GM08714 (cell line): ENCODE measurements around the gene CPED1.
"Not testable (repeated sequence)": the region's sequence is repeated elsewhere in the genome, so short reads cannot be mapped to it uniquely, and the experiment has no call there.

Experiments
- H3K4me3 ChIP-seq: fragments of 200-500 bp; sonication (Bioruptor generic); 2 replicates; pipeline ENCODE4 v1.5.1; 2014; ENCODE audit warnings: mild to moderate bottlenecking, low read length, inconsistent platforms
- ZNF274 ChIP-seq: IDR thresholded peaks from 2 replicates; pipeline ENCODE4 v1.6.1; 2012; ENCODE audit warnings: mild to moderate bottlenecking, low read depth, low read length

The CPED1 gene

GRCh38 chr7:121061677-121062582 lies 73.4 kb downstream of the CPED1 start:
- no peak overlapping the region for H3K4me3 ChIP-seq
- no peak for TF ChIP-seq ZNF274

DNA sequence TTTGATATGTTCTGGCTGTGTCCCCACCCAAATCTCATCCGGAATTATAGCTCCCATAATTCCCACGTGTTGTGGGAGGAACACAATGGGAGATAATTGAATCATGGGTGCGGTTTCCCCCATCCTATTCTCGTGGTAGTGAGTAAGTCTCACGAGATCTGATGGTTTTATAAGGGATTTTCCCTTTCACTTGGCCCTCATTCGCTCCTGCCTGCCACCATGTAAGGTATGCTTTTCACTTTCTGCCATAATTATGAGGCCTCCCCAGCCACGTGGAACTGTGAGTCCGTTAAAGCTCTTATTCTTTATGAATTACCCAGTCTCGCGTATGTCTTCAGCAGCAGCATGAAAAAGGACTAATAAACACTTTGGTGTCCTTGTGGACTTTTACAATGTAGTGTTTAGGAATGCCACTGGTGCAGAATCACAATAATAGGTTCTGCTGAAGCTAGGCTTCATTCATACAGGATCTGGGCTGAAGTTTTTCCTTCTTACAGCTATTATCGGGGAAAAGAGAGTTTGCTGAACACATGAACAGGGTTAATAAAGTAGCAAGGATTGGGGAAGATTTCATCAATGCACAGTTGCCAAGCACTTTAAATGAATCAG lies 74.3 kb downstream of the CPED1 start:
- TF ChIP-seq ZNF274 = no peak
- H3K4me3 ChIP-seq = no peak overlapping the region

DNA sequence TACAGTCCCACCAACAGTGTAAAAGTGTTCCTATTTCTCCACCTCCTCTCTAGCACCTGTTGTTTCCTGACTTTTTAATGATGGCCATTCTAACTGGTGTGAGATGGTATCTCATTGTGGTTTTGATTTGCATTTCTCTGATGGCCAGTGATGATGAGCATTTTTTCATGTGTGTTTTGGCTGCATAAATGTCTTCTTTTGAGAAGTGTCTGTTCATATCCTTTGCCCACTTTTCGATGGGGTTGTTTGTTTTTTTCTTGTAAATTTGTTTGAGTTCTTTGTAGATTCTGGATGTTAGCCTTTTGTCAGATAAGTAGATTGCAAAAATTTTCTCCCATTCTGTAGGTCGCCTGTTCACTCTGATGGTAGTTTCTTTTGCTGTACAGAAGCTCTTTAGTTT lies 79.2 kb downstream of the CPED1 start:
- not testable (repeated sequence) for H3K4me3 ChIP-seq

GRCh38 chr7:121069346-121070100 lies 81.0 kb downstream of the CPED1 start:
- H3K4me3 ChIP-seq = no peak overlapping the region
- no peak for TF ChIP-seq ZNF274

GRCh38 chr7:121071132-121071531 lies 82.6 kb downstream of the CPED1 start:
- TF ChIP-seq ZNF274 = no peak
- H3K4me3 ChIP-seq = no peak overlapping the region

- no peak overlapping the region for H3K4me3 ChIP-seq
- no peak for TF ChIP-seq ZNF274
These were observed 83.2 kb downstream of the CPED1 start for GRCh38 chr7:121071662-121072061.

DNA sequence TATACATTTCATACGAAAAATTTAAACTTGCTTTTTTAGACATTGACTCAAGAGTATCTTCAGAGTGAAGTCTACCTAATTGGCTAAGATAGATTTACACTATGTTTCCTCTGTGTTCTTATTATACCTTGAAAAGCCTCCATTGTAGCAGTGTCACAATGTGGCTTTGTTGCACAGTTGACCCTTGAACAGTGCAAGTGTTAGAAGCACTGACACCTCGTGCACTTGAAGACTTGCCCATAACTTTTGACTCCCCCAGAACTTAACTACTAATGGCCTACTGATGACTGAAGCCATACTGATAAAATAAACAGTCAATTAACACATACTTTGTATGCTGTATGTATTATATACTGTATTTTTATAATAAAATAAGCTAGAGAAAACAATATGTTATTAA lies 84.3 kb downstream of the CPED1 start:
- no peak for TF ChIP-seq ZNF274
- H3K4me3 ChIP-seq = no peak overlapping the region

DNA sequence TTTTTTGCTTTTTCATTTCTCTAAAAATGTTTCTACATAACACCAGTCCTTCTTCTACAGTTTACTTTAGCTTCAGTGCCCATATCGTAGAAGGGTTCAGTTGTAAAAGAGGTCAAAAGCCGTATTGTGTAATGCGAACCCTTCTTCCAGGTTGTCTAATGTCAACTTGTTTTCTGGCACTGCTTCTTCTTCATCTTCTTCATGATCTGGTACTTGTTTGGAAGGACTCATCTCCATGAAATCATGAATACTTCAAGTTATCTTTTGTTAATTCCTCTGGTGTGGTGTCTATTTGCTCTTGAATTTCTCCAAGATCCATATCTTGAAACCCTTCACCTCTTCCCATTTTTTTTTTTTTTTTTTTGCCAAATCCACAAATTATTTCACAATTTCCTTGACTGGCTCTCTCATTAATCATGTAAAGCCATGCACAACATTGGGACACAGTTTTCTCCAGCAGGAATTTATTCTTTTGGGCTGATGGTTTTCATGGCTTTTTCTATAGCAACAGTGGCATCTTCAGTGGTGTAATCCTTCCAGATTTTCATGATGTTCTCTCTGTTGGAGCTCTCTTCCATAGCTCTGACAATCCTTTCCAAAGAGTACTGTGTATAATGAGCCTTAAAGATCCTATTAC lies 85.1 kb downstream of the CPED1 start:
- no peak overlapping the region for H3K4me3 ChIP-seq
- TF ChIP-seq ZNF274 = no peak

- H3K4me3 ChIP-seq = not testable (repeated sequence)
These were observed 86.9 kb downstream of the CPED1 start for GRCh38 chr7:121075424-121075841.

DNA sequence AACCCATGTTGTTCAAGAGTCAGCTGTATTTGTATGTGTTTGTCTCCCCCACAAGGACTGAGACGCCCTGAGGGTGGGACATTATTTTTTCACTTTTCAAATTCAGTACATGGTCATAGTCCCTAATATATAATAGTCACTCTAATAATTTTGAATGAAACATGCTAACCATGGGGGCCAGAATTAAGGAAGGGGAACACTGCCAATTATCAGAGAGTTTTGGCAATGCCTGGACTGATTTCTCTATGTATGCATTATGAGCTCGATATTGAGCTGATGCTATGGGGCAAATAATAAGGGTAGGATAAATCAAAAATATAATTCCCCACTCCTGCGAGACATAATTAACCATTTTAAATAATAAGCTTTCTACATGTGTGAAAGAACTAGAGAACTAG lies 87.4 kb downstream of the CPED1 start:
- TF ChIP-seq ZNF274 = no peak
- H3K4me3 ChIP-seq = no peak overlapping the region

- H3K4me3 ChIP-seq = no peak overlapping the region
- TF ChIP-seq ZNF274 = no peak
These were observed 88.0 kb downstream of the CPED1 start for GRCh38 chr7:121076350-121077164.

- H3K4me3 ChIP-seq = no peak overlapping the region
- TF ChIP-seq ZNF274 = no peak
These were observed 88.7 kb downstream of the CPED1 start for GRCh38 chr7:121077165-121077630.

GRCh38 chr7:121078701-121079227 lies 90.3 kb downstream of the CPED1 start:
- H3K4me3 ChIP-seq = no peak overlapping the region
- no peak for TF ChIP-seq ZNF274
